Measurements from ENCODE around the gene MRPL39.

- no peak for TF ChIP-seq CTCF (IDR thresholded peaks at IDR 0.05; ENCODE audit: insufficient read depth, low read depth, low read length)
- TF ChIP-seq EZH2 (IDR thresholded peaks at IDR 0.05; ENCODE audit: insufficient read depth, low read length) = no peak
Observed at GRCh38 chr21:25636727-25637126, 29.4 kb upstream of the MRPL39 start.
